Panc1 (cell line): ENCODE data around the gene ATXN7L1. TPM values are rescaled to one million over a fixed set of nuclear protein-coding genes. Genes with fewer than 3 reads are reported as not detected.

Source experiments
- ATAC-seq: fragments of 200-7000 bp; cut with Tn5 transposase; 2 replicates; pipeline ENCODE4 v1.9.1; 2020; ENCODE audit warnings: mild to moderate bottlenecking, moderate library complexity
- BruUV-seq: library from RNA; stranded (reverse); fragments of 400-500 nt; replicated peaks from 2 replicates; lab custom pipeline; 2021; lab: Mats Ljungman, UMichigan
- CTCF ChIA-PET: fragments of 300-600 bp; sonication (Branson Sonifier 250); formaldehyde crosslinking; loops from one replicate; lab custom pipeline; 2022; ENCODE audit warnings: antibody characterized with exemption; lab: Charles Lee
- POLR2A ChIA-PET: fragments of 300-600 bp; sonication (Branson Sonifier 250); formaldehyde crosslinking; loops from one replicate; lab custom pipeline; 2022; ENCODE audit warnings: antibody characterized with exemption; lab: Charles Lee
- DNase-seq: peaks from one replicate; pipeline ENCODE4 v3.0.0-alpha.2; 2010; ENCODE audit warnings: low read depth, low spot score
- H3K27ac ChIP-seq: 2 replicates; pipeline ENCODE4 v1.5.1; 2011; ENCODE audit warnings: mild to moderate bottlenecking, low read length, inconsistent platforms
- H3K27me3 ChIP-seq: fragments of 200-500 bp; sonication (Bioruptor generic); 2 replicates; pipeline ENCODE4 v1.6.0; 2014; ENCODE audit warnings: low read length, inconsistent platforms; ENCODE audit not compliant: control insufficient read depth, insufficient read depth
- H3K36me3 ChIP-seq: fragments of 200-500 bp; sonication (Bioruptor generic); 2 replicates; pipeline ENCODE4 v1.5.1; 2014; ENCODE audit warnings: inconsistent platforms, mild to moderate bottlenecking, low read length, moderate library complexity; ENCODE audit not compliant: control insufficient read depth, insufficient read depth
- H3K4me1 ChIP-seq: 2 replicates; pipeline ENCODE4 v1.5.1; 2011; ENCODE audit warnings: inconsistent platforms, mild to moderate bottlenecking, low read length, moderate library complexity; ENCODE audit not compliant: control insufficient read depth, insufficient read depth
- H3K4me3 ChIP-seq, 2 experiments: 2 replicates each; pipeline ENCODE4 v1.5.1; 2011 to 2012; ENCODE audit warnings: low read depth in 2 of 2, low read length in 2 of 2, mild to moderate bottlenecking in 2 of 2, inconsistent platforms in 1 of 2, moderate library complexity in 1 of 2
- H3K9me3 ChIP-seq: fragments of 200-500 bp; sonication (Bioruptor generic); 2 replicates; pipeline ENCODE4 v1.5.1; 2014; ENCODE audit warnings: low read depth, mild to moderate bottlenecking, inconsistent platforms, low read length, moderate library complexity; ENCODE audit not compliant: control insufficient read depth, insufficient read depth
- POLR2AphosphoS5 ChIP-seq: IDR thresholded peaks from 2 replicates; pipeline ENCODE4 v1.6.1; 2012; ENCODE audit warnings: mild to moderate bottlenecking, low read depth, low read length, moderate library complexity
- REST ChIP-seq, 2 experiments: IDR thresholded peaks; 2 replicates each; pipeline ENCODE4 v1.6.1; 2011 to 2012; ENCODE audit warnings: low read depth in 2 of 2, control low read depth in 1 of 2, low read length in 1 of 2, mild to moderate bottlenecking in 1 of 2, moderate library complexity in 1 of 2; ENCODE audit not compliant: insufficient read depth in 1 of 2
- SIN3A ChIP-seq: IDR thresholded peaks from 2 replicates; pipeline ENCODE4 v1.6.1; 2012; ENCODE audit warnings: low read depth, mild to moderate bottlenecking, low read length, moderate library complexity, borderline replicate concordance; ENCODE audit not compliant: insufficient read depth
- TCF7L2 ChIP-seq: IDR thresholded peaks from 2 replicates; pipeline ENCODE4 v1.6.1; 2011; ENCODE audit warnings: mild to moderate bottlenecking, low read depth, low read length, inconsistent platforms
- in situ Hi-C: cut with HindIII; loops from 2 replicates; pipeline ENCODE4 v1.10.0; 2016; ENCODE audit warnings: low sequenced_read_pairs, low pct_unique_long_range_greater_than_20kb
- intact Hi-C: fragments of 100-400 bp; cut with micrococcal nuclease; formaldehyde crosslinking; loops from one replicate; pipeline ENCODE4 v1.10.0; 2022; ENCODE audit not compliant: unreplicated experiment
- total RNA-seq: library from RNA; stranded (reverse); gene quantifications from one replicate; pipeline ENCODE4 v1.2.1, GENCODE V29; 2021; ENCODE audit not compliant: unreplicated experiment
- TF ChIP-seq, protein P1 (sequence below): fragments of 450-650 bp; IDR thresholded peaks from 2 replicates; pipeline ENCODE4 v1.5.1; 2017; ENCODE audit warnings: mild to moderate bottlenecking

The ATXN7L1 gene
- total RNA-seq, 1 experiment from 2014 or later: 10.8 TPM

DNA sequence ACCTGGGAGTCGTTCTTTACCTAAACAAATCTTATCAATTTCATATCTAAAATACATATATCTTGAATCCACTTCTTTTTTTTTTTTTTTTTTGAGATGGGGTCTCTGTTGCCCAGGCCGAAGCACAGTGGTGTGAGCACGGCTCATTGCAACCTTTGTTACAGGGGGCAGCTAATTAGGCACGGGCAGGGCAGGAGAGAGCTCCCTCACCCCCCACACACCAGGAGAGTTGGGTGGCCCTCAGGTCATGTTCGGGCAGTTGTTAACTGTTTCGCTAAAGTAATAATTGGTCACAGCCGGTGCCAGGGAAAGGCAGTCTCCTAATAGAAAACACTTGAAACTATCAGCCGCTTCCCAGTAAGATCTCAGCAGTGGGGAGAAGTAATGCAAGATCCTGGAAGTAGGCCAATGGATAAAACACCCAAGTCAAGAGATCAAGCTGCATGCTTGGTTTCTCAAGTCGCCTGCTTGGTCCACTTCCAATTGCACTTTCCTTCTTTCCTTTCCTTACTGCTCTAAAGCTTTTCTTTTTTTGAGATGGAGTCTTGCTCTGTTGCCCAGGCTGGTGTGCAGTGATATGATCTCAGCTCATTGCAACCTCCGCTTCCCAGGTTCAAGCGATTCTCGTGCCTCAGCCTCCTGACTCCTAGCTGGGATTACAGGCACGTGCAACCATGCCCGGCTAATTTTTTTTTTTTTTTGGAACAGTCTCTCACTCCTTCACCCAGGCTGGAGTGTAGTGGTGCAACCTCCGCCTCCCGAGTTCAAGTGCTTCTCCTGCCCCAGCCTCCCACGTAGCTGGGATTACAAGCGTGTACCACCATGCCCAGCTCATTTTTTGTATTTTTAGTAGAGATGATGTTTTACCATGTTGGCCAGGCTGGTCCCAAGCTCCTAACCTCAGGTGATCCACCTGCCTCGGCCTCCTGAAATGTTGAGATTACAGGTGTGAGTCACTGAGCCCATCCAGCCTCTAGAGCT lies 273.8 kb downstream of the ATXN7L1 start:
- ATAC-seq (no peak), DNase-seq (no peak)
- no TSS peak for BruUV-seq
- in situ Hi-C loops: no loop called here
- Histone ChIP-seq H3K9me3 (no peaks in the 10 kb centered on the region), H3K27ac (no peak overlapping the region), H3K4me1 (no peaks in the 10 kb centered on the region), H3K27me3 (no peaks in the 10 kb centered on the region), H3K4me3 (no peak overlapping the region), H3K36me3 (no peaks in the 10 kb centered on the region)
- intact Hi-C loops: no loop called here
- POLR2A ChIA-PET: no interaction called here
- TF ChIP-seq, protein P1, sequence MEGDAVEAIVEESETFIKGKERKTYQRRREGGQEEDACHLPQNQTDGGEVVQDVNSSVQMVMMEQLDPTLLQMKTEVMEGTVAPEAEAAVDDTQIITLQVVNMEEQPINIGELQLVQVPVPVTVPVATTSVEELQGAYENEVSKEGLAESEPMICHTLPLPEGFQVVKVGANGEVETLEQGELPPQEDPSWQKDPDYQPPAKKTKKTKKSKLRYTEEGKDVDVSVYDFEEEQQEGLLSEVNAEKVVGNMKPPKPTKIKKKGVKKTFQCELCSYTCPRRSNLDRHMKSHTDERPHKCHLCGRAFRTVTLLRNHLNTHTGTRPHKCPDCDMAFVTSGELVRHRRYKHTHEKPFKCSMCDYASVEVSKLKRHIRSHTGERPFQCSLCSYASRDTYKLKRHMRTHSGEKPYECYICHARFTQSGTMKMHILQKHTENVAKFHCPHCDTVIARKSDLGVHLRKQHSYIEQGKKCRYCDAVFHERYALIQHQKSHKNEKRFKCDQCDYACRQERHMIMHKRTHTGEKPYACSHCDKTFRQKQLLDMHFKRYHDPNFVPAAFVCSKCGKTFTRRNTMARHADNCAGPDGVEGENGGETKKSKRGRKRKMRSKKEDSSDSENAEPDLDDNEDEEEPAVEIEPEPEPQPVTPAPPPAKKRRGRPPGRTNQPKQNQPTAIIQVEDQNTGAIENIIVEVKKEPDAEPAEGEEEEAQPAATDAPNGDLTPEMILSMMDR: no peak
- TF ChIP-seq REST (IDR thresholded peaks at IDR 0.05; ENCODE audit: insufficient read depth in 1 of 2, low read depth in 2 of 2, low read length in 1 of 2) (no peak), POLR2AphosphoS5 (no peak), TCF7L2 (no peak), SIN3A (no peak)
- CTCF ChIA-PET: interaction anchor here (0.6 to 0.8 kb wide), 2 partner anchors 440 to 1093 kb away, joined by 4 to 5 read pairs; no protein-coding TSS in a partner anchor

DNA sequence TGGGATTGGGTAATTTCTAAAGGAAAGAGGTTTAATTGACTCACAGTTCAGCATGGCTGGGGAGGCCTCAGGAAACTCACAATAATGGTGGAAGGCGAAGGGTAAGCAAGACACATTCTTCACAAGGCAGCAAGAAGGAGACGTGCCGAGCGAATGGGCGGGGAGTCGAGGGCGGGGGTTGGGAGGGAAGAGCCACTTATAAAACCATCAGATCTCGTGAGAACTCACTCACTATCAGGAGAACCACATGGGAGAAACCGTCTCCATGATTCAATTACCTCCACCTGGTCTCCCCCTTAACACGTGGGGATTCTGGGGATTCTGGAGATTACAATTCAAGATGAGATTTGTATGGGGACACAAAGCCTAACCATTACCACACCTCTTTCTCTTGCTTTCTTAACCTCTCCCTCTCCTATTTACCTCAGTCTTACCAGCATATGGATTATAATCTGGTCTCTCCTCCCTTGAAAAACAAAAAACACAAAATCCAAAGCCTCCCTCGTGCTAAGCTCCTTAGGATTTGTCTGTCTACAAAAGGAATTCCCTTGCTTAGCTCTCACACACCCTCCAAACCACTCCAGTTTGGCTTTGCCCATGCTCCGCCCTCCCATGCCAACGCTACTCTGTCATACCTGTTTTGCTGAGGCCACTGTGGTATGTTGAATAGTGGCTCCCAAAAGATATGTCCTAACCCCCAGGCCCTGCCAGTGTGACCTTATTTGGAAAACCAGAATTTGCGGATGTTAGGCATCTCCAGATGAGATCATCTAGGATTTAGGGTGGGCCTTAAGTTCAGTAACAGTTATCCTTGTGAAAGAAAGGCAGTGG lies 275.5 kb downstream of the ATXN7L1 start:
- Histone ChIP-seq H3K4me1 (no peaks in the 10 kb centered on the region), H3K27me3 (no peaks in the 10 kb centered on the region), H3K36me3 (no peaks in the 10 kb centered on the region), H3K4me3 (no peak overlapping the region), H3K9me3 (no peaks in the 10 kb centered on the region), H3K27ac (no peak overlapping the region)
- ATAC-seq: no peak
- TF ChIP-seq TCF7L2 (no peak), POLR2AphosphoS5 (no peak), REST (IDR thresholded peaks at IDR 0.05; ENCODE audit: insufficient read depth in 1 of 2, low read depth in 2 of 2, low read length in 1 of 2) (no peak), SIN3A (no peak)
- TF ChIP-seq, protein P1: no peak
- DNase-seq: no peak
- POLR2A ChIA-PET: no interaction called here
- CTCF ChIA-PET: no interaction called here
- in situ Hi-C loops (no loop called here), intact Hi-C loops (no loop called here)
- BruUV-seq: no TSS peak
